SKM-1 (cell line): ENCODE results near the gene PELI2.
"Not testable (repeated sequence)": the region's sequence is repeated elsewhere in the genome, so short reads cannot be mapped to it uniquely, and the experiment has no call there.

Source experiments
- DNase-seq: peaks from one replicate; lab custom pipeline; 2025; ENCODE audit not compliant: unreplicated experiment; lab: John Stamatoyannopoulos, UW

PELI2 gene

GRCh38 chr14:56142314-56142713, 24.1 kb downstream of the PELI2 start:
- no peak for DNase-seq

GRCh38 chr14:56143025-56143424, 24.8 kb downstream of the PELI2 start:
- DNase-seq, result no peak

GRCh38 chr14:56144176-56144575, 26.0 kb downstream of the PELI2 start:
- no peak for DNase-seq

GRCh38 chr14:56145181-56145769, 27.1 kb downstream of the PELI2 start:
- DNase-seq, result no peak

GRCh38 chr14:56145965-56146364, 27.8 kb downstream of the PELI2 start:
- no peak for DNase-seq

GRCh38 chr14:56147449-56147848, 29.2 kb downstream of the PELI2 start:
- DNase-seq, result no peak

GRCh38 chr14:56147986-56148901, 30.0 kb downstream of the PELI2 start:
- no peak for DNase-seq

- DNase-seq, result no peak
Measured at GRCh38 chr14:56149151-56149550, 30.9 kb downstream of the PELI2 start.

- DNase-seq, result no peak
Measured at GRCh38 chr14:56149995-56150394, 31.8 kb downstream of the PELI2 start.

- DNase-seq, result no peak
Measured at GRCh38 chr14:56150645-56151345, 32.6 kb downstream of the PELI2 start.

GRCh38 chr14:56152221-56152620, 34.0 kb downstream of the PELI2 start:
- DNase-seq, result no peak

- DNase-seq, result no peak
Measured at GRCh38 chr14:56153267-56153666, 35.1 kb downstream of the PELI2 start.

- no peak for DNase-seq
Measured at GRCh38 chr14:56154321-56154720, 36.1 kb downstream of the PELI2 start.

- no peak for DNase-seq
Measured at GRCh38 chr14:56156096-56156495, 37.9 kb downstream of the PELI2 start.

GRCh38 chr14:56159066-56159465, 40.9 kb downstream of the PELI2 start:
- no peak for DNase-seq

- no peak for DNase-seq
Measured at GRCh38 chr14:56160088-56160487, 41.9 kb downstream of the PELI2 start.

- DNase-seq, result no peak
Measured at GRCh38 chr14:56161658-56162057, 43.4 kb downstream of the PELI2 start.

- no peak for DNase-seq
Measured at GRCh38 chr14:56162476-56162875, 44.3 kb downstream of the PELI2 start.

GRCh38 chr14:56166579-56166978, 48.4 kb downstream of the PELI2 start:
- DNase-seq, result not testable (repeated sequence)

- DNase-seq, result no peak
Measured at GRCh38 chr14:56168007-56168616, 49.9 kb downstream of the PELI2 start.

- no peak for DNase-seq
Measured at GRCh38 chr14:56170028-56170427, 51.8 kb downstream of the PELI2 start.
